NCI-H1105 treated with DMSO at 0.1 percent for 48 hours (cell line): ENCODE measurements around the gene PRDM5.

Experiments
- DNase-seq: peaks from one replicate; lab custom pipeline; 2025; lab: John Stamatoyannopoulos, UW

PRDM5 gene

DNA sequence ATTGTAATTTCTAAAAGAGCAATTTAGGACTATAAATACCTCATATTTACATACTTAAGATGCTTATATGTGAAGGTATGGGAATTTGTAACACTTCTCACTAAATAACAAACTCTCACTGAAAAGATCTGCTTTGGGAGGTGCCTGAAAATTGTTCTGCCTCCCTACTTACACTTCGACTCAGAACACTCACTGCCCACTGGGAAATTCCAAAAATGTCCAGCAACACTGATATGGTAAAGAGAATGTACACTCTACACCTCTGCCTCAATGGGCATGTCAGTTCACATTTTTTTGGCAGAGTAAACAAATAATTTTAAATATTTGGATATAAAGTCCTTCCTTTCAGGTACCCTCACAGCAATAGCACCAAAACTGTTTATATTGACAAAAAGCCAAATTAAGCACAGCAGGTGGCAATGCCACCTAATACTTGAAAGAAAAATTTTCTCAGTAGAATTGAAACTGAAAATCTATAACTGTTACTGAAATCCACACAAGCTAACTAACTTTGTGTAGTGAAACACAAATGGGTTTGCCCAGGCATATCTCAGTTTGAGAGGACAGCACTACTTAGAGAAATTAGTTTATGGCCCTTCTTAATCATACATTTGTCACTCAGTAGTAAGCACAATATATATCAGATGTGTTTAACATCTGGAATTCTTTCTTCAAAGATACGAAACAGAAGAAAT, 67.1 kb downstream of the PRDM5 start:
- DNase-seq = no peak

GRCh38 chr4:120853161-120853935, 69.2 kb downstream of the PRDM5 start:
- DNase-seq = no peak

DNA sequence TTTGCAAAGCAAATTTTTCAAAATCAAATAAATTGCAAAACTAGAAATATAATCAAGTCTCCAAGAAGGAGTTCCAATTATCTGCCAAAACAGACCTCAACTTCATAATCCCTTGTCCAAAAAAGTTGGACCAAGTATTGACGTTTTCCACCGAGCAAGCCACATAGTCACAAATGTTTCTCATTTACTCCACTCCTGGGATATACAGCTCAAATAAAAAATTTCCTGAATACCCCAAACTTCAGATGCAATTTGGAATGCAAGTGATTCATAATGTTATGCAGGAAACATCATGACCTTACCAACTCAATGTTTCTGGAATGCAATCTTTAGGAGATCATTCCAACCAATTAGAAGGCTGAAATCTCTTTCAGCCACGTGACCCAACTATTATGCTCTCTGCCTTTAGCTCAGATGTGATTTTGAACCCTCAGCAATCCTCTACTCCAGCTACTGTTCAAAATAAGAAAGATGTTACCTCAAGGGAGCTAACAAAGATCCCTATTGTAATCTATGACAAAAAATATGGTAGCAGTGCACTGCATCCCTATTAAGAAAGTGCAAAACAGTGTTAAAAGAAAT, 72.4 kb downstream of the PRDM5 start:
- no peak for DNase-seq

DNA sequence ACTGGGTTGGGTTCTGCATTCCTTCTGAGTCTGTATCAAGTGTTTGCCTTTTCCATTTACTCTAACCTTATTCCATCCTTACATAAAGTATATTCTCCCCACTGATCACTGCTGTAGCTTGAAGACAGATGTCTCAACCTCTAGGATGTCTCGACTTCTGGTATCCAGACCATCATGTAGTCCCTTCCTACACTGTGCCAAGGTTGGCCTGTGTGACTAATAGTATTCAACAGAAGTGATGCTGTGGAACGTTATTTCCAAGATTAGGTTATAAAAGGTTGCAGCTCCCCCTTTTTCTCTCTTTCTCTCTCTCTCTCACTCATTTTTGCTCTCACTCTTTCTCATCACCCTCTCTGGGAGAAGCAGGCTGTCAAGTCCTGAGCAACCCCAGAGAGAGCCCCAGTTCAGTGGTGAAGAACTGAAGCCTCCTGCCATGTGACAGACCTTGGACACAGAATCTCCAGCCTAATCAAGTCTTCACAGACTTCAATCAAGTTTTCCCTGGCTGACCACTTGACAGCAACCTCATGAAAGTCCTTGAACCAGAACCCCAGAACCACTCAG, 75.4 kb downstream of the PRDM5 start:
- DNase-seq = no peak

- no peak for DNase-seq
Observed at GRCh38 chr4:120844528-120844921, 78.0 kb downstream of the PRDM5 start.

DNA sequence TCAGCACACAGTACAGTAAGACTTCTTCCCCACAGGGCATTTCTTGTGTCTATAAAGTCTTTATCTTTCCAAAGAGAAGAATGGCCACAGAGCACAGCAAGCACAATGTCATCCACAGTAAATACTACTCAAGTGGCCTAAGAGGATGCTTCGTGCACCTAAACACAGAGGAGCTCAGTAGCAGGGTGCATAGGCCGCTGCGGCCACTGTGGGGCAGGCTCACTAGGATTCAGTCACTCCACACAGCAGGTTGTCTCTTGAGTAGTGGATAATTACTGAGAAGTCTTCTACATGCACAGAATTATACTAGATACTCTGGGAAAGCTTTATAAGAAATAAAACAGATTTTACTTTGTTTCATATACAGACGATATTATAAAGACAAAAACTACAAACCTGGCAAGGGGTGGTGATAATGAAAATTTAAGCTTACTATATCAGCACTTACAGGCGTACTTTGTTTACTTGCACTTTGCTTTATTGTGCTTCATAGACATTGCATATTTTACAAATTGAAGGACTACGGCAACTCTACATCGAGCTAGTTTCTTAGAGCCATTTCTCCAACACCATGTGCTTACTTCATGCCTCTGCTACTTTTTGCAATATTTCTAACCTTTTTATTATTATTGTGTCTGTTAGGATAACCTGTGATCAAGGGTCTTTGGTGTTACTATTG, 78.5 kb downstream of the PRDM5 start:
- DNase-seq = no peak

DNA sequence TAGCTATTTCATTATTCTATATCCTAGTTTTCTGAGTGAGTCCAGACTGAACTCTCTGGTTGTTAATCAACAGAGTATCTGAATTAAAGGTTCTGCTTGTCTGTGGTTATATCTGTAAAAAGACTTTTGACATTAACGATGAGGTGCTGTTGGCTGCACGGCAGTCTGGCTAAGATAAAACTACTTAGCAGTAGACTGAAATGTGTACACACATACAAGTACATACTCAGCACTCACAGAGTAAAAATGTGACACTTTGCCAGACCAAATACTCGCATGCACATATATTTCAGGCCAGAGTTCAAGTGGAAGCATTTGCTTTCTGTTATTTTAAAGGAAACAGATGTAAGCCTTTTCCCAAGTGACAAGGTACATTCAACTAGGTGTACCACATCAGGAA, 80.5 kb downstream of the PRDM5 start:
- no peak for DNase-seq

DNA sequence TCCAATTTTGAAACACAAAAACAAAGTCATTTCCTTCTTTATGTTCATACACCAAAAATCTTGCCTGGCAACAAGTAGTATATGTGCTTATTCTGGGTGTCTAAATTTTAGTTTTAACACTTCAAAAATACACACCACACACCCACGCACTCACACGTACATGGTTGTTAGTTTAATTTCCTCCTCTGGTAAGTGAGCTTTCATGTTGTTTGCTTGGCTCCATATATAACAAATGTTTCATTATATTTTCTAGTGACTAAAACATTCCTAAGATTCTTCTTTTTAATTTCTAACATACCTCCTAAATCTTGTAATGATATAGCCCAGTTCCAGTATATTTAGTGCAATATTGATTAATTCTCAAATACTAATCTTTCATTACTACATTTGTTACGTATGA, 80.9 kb downstream of the PRDM5 start:
- DNase-seq = no peak

DNA sequence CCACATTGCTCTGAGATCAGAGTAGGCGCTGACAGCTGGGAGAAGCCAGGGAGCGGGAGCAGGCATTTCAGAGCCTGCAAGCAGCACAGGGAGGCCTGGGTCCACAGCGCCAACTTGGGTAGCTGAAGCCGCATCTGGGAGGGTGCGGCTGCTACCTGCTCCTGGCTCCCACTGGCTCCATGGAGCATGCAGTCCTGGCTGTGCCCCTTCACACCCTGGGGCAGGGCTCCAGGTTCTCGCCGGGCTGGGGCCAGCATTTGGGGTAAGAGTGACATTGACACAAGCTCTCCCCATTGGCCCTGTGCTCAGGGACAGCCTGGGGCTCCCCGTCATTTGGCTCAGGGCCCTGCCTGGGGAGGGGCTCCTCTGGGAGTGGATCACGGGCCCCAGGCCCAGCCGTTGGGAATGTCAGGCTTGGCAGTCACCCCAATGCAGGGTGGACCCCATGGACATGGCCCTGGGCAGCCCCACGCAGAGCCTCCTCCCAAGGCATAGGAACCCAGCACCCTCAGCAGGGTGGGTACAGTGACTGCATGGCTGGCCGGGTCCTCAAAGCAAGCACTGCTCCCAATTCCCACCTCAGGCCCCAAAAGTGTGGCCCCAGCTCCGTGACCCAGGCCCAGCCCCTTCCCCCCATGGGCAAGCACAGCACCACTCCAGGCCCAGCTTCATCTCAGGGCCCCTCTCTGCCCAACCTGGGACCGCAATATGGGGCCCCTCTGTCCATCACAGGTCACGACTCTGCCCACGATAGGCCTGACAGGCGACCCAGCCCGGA, 82.4 kb downstream of the PRDM5 start:
- no peak for DNase-seq

- no peak for DNase-seq
Observed at GRCh38 chr4:120839334-120839973, 83.1 kb downstream of the PRDM5 start.

DNA sequence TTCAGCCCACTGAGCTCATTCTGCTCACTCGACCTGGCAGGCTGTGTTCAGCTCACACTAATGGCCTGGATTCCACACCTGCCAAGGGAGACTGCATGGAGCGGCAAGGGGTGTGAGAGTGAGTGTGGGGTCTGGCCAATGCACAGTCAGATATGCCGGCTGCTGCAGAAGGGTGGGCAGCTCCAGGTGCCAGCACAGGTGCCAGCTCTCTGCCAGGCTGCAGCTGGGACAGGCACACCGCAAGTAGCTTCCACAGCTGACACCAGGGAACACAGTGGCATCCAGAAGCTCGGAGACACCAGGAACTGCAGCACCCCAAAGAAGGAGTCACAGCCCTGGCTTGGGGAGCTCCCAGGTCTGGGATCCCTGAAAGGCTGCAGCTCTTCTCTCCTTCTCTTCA, 83.7 kb downstream of the PRDM5 start:
- DNase-seq = no peak

- DNase-seq = no peak
Observed at GRCh38 chr4:120837656-120838055, 84.9 kb downstream of the PRDM5 start.

DNA sequence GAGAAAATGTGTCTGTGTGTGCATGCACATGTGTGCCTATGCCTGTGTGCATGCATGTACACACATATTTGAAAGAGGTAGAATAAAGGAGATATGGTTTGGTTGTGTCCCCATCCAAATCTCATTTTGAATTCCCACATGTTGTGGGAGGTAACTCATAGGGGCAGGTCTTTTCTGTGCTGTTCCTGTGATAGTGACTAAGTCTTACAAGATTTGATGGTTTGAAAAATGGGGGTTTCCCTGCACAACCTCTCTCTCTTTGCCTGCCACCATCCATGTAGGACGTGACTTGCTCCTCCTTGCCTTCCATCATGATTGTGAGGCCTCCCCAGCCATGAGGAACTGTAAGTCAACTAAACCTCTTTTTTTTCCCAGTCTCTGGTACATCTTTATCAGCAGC, 87.2 kb downstream of the PRDM5 start:
- DNase-seq = no peak

- no peak for DNase-seq
Observed at GRCh38 chr4:120830204-120830603, 92.3 kb downstream of the PRDM5 start.

- no peak for DNase-seq
Observed at GRCh38 chr4:120829113-120829831, 93.3 kb downstream of the PRDM5 start.

DNA sequence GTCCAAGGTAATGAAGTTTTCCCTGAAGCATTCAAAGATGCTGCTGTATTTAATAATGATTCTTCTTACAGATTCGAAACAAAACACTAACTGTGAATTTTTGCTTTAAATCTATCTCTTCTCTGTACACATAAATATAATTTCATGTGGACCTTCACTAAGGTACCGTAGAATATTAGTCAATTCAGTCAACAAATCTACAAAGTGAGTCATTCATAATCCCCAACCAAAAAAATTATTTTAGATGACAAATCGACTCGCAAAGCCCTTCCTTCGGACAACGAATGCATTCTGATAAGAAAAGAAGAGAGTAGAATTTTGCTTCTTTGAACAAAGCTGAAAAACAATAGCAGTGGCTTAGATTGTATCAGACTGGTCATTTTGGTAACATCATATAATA, 95.7 kb downstream of the PRDM5 start:
- no peak for DNase-seq

DNA sequence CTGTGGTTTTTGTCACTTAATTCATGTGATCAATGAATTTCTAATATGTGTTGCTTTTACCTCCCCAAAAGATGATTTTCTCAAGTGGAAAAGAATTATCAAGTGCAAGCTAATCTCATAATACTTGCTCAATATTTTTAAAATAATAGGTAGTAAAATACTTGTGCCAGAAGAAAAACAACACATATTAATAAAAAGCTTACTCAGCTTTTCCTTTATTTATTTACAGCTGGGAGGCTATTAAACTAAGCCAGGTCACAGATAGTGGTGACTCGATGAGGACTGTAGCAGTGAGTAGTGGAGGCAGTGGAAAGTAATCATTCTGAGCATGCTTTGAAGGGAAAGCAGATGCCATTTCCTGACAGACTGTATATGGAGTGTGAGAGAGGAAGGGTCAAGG, 96.1 kb downstream of the PRDM5 start:
- DNase-seq = no peak

- DNase-seq = no peak
Observed at GRCh38 chr4:120824946-120825345, 97.6 kb downstream of the PRDM5 start.

DNA sequence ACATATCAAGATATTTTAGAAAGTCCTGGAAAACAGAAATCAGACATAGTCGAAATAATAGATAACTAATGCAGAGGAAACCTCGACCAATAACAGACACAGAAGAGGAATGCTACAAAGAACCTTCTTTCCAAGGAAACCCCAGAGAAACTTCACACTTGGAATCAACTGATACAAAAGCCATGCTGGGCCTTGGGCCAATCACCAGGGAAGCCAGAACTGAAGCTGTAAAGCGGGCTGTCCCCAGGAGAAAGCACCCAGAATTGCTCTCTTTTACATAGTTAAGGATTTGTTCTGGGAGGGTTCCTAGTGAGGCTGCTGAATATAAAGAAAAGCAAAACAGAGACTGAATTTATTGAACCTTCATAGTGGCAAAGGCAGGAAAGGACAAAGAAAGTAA, 100.5 kb downstream of the PRDM5 start:
- DNase-seq = no peak

DNA sequence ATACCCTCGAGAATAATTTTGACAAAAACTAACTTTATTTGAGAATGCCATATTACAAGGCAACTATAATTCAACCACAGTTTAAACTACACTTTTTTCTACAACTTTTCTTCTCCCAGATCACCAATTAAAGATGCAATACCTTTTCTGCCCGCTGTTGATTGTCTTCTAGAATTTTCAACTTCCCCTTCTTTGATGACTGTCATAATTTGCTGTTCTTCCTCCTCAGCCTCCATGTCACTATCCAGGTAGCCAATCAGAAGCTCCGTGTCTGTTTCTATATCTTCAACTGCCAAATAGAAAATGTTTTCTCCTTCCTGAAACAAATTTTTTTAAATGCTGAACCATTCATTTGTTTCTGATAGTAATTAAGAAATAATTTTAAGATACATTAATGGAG, 101.5 kb downstream of the PRDM5 start:
- DNase-seq = no peak
